A673 (cell line): ENCODE data around the gene DNHD1. TPM values are rescaled to one million over a fixed set of nuclear protein-coding genes. Genes with fewer than 3 reads are reported as not detected.

ENCODE experiments used
- BruUV-seq: library from RNA; stranded (reverse); fragments of 400-500 nt; replicated peaks from 2 replicates; lab custom pipeline; 2021; lab: Mats Ljungman, UMichigan
- CTCF ChIA-PET: fragments of 300-600 bp; sonication (Branson Sonifier 250); formaldehyde crosslinking; loops from one replicate; lab custom pipeline; 2022; ENCODE audit warnings: antibody characterized with exemption; lab: Charles Lee
- POLR2A ChIA-PET: fragments of 300-600 bp; sonication (Branson Sonifier 250); formaldehyde crosslinking; loops from one replicate; lab custom pipeline; 2022; ENCODE audit warnings: antibody characterized with exemption; ENCODE audit not compliant: low non-redundant PET; lab: Charles Lee
- DNase-seq: peaks from one replicate; pipeline ENCODE4 v3.0.0-alpha.2; 2015; ENCODE audit warnings: low spot score
- H3K27ac ChIP-seq: fragments of 200-600 bp; sonication (generic); 2 replicates; pipeline ENCODE4 v1.5.1; 2016; ENCODE audit warnings: mixed run types, low read depth, mild to moderate bottlenecking, mixed read lengths, antibody characterized with exemption, low read length; ENCODE audit not compliant: poor library complexity, severe bottlenecking
- H3K27me3 ChIP-seq: fragments of 200-600 bp; sonication (generic); replicated peaks from 2 replicates; pipeline ENCODE4 v1.6.1; 2017; ENCODE audit warnings: mixed run types, low read depth, mild to moderate bottlenecking, mixed read lengths, antibody characterized with exemption, low read length; ENCODE audit not compliant: insufficient read depth, poor library complexity
- H3K36me3 ChIP-seq: fragments of 200-600 bp; sonication (generic); 2 replicates; pipeline ENCODE4 v1.6.1; 2016; ENCODE audit warnings: mixed run types, mild to moderate bottlenecking, mixed read lengths, antibody characterized with exemption, low read length; ENCODE audit not compliant: insufficient read depth, poor library complexity, severe bottlenecking
- H3K4me1 ChIP-seq: fragments of 200-600 bp; sonication (generic); 2 replicates; pipeline ENCODE4 v1.6.1; 2017; ENCODE audit warnings: mixed run types, mild to moderate bottlenecking, mixed read lengths, antibody characterized with exemption, low read length; ENCODE audit not compliant: insufficient read depth, poor library complexity, severe bottlenecking
- H3K4me3 ChIP-seq: fragments of 200-600 bp; sonication (generic); 2 replicates; pipeline ENCODE4 v1.5.1; 2016; ENCODE audit warnings: low read depth, mixed run types, mild to moderate bottlenecking, mixed read lengths, low read length; ENCODE audit not compliant: poor library complexity, severe bottlenecking
- H3K9me3 ChIP-seq: fragments of 200-600 bp; sonication (generic); 2 replicates; pipeline ENCODE4 v1.6.1; 2016; ENCODE audit warnings: mixed run types, low read depth, mild to moderate bottlenecking, mixed read lengths, antibody characterized with exemption, low read length; ENCODE audit not compliant: poor library complexity, severe bottlenecking
- EZH2 ChIP-seq: fragments of 200-600 bp; sonication (generic); IDR thresholded peaks from 2 replicates; pipeline ENCODE4 v1.6.1; 2017; ENCODE audit warnings: borderline replicate concordance, low read depth, mild to moderate bottlenecking, mixed read lengths, antibody characterized with exemption, low read length; ENCODE audit not compliant: poor library complexity, severe bottlenecking
- intact Hi-C: fragments of 100-400 bp; cut with micrococcal nuclease; formaldehyde crosslinking; loops from one replicate; pipeline ENCODE4 v1.10.0; 2022; ENCODE audit not compliant: unreplicated experiment
- total RNA-seq: library from RNA; stranded (reverse); gene quantifications from 2 replicates; pipeline ENCODE4 v1.2.3, GENCODE V29; 2021
- TF ChIP-seq, protein P1 (sequence below): fragments of 300-800, 200-600 bp; sonication (generic); conservative IDR thresholded peaks from 2 replicates; pipeline ENCODE4 v1.5.1; 2017; ENCODE audit warnings: low read depth, mild to moderate bottlenecking, antibody characterized with exemption, low read length, moderate library complexity, mixed read lengths

DNHD1 gene
- total RNA-seq, 1 experiment from 2014 or later = 20.1 TPM

DNA sequence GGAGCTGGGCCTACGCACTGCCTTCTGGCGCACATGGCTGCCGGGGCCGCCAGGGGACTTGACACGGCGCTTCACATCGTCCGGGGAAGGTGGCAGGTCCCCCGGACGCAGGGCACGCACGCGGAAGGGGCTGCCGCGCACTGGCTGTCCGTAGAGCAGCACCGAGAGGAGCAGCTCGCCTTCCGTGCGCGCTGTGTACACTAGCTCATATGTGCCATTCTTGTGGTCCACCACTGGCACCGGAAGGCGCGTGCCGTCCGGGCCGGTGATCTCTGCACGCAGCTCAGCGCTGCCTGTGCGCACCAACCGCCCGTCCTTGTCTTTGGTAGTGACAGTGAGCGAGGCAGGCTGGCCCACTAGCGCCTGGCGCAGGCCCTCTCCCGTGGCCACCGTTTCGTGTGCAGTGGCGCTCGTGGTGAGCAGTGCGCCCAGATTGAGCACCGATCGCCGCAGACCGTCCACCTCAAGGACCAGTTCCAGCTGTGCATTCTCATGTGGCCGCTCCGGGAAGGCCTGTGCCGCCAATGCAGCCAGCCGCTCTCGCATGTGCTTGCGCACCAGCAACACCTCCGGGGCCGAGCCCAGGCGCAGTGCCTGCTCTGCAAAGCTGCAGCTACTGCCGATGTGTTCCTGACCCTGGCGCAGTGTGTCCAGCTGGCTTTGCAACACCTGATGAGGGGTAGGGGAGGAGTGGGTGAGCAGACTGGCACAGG is 40.6 kb upstream of the DNHD1 start:
- intact Hi-C loops = no loop called here
- no peak for DNase-seq
- ChIA-PET CTCF (no interaction called here), POLR2A (no interaction called here)
- H3K4me1 ChIP-seq = no peaks in the 10 kb centered on the region
- peaks cover 35% of the 10 kb centered on the region for H3K36me3 ChIP-seq
- no TSS peak for BruUV-seq
- H3K27me3 ChIP-seq = no peaks in the 10 kb centered on the region
- H3K27ac ChIP-seq = no peak overlapping the region
- no peak for TF ChIP-seq EZH2
- TF ChIP-seq, protein P1, sequence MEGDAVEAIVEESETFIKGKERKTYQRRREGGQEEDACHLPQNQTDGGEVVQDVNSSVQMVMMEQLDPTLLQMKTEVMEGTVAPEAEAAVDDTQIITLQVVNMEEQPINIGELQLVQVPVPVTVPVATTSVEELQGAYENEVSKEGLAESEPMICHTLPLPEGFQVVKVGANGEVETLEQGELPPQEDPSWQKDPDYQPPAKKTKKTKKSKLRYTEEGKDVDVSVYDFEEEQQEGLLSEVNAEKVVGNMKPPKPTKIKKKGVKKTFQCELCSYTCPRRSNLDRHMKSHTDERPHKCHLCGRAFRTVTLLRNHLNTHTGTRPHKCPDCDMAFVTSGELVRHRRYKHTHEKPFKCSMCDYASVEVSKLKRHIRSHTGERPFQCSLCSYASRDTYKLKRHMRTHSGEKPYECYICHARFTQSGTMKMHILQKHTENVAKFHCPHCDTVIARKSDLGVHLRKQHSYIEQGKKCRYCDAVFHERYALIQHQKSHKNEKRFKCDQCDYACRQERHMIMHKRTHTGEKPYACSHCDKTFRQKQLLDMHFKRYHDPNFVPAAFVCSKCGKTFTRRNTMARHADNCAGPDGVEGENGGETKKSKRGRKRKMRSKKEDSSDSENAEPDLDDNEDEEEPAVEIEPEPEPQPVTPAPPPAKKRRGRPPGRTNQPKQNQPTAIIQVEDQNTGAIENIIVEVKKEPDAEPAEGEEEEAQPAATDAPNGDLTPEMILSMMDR = no peak
- H3K9me3 ChIP-seq = no peaks in the 10 kb centered on the region
- H3K4me3 ChIP-seq = no peak overlapping the region

DNA sequence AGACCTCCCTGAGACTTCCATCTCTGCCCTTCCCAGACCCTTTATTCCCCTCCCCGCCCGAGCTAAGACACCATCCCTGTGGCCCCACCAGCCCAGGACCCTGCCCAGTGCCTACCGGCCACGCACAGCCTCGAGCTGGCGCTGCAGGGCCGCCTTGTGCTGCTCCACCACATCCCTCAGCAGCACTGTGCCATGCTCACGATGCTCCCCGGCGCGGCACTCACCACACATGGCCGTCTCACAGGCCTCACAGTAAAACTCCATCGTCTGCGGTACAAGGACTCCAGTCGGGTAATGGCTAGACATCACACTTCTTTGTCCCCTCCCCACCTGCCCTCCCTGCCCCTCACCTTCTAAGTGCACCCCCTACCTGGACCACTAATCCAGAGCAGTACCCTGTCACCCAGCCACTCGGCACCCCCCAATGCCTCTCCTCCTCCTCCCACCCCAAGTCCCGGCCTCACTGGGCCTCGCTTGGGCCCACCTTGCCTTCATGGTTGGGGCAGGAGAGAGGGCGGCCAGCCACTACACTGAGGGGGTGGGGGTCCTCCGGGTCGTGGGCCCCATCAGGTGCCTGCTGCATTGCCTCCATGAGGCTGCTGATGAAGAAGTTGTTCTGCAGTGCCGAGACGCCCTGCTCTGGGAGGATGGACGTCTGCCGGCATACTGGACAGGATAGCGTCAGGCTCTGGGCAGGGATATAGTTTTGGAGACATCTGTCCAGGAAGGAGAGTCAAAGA is 39.3 kb upstream of the DNHD1 start:
- POLR2A ChIA-PET = no interaction called here

DNA sequence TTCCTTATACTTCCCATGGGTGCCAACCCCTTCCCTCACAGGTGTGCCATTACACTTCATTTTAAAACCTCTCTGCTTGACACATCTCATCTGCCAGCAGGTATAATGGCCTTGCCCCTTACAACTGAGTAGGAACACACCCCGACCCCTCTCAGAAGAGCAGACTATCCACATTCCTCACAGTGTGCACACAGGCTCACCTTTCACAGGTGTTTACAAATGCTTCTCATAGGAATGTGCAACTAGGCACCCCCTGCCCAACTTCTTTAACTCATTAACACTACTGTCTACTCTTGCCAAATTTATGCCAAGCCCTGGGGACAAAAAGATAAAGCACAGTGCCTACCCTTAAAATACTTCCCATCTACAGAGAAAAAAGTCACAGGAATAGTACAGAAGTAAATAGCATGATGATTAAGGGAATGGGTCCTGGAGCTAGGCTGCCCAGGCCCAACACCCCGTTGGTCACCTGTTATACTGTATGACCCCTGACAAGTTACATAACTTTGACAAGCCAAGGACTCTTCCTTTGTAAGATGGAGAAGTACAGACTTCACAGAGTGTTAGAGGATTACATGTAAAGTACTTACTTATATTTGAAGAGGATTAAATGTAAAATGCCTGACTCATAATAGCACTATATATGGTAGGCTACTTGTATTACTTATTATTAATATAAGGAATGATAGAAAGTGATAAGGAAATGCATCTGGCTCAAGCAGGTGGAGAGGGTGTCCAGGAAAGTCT is 38.6 kb upstream of the DNHD1 start:
- CTCF ChIA-PET = no interaction called here
- Histone ChIP-seq H3K36me3 (peaks cover 34% of the 10 kb centered on the region), H3K27me3 (no peaks in the 10 kb centered on the region), H3K27ac (no peak overlapping the region), H3K4me1 (no peaks in the 10 kb centered on the region), H3K9me3 (no peaks in the 10 kb centered on the region), H3K4me3 (no peak overlapping the region)
- DNase-seq = no peak
- POLR2A ChIA-PET = no interaction called here
- TF ChIP-seq EZH2 = no peak
- TF ChIP-seq, protein P1 = no peak
- intact Hi-C loops = no loop called here
- BruUV-seq = no TSS peak

More for the DNA sequence above, 39.3 kb upstream of the DNHD1 start:
- Histone ChIP-seq H3K36me3 (peaks cover 31% of the 10 kb centered on the region), H3K4me1 (no peaks in the 10 kb centered on the region), H3K9me3 (no peaks in the 10 kb centered on the region), H3K27me3 (no peaks in the 10 kb centered on the region), H3K4me3 (no peak overlapping the region), H3K27ac (no peak overlapping the region)
- CTCF ChIA-PET = interaction anchor here (0.6 kb wide), 1 partner anchor 11 kb away, joined by 5 read pairs; no protein-coding TSS in a partner anchor
- DNase-seq = no peak
- no TSS peak for BruUV-seq
- intact Hi-C loops = no loop called here
- TF ChIP-seq EZH2 = no peak
- TF ChIP-seq, protein P1 = no peak
